SK-N-SH (cell line): ENCODE results near the gene STK39.

Experiments
- CTCF ChIP-seq: fragments of 200-600 bp; sonication (generic); IDR thresholded peaks from 2 replicates; pipeline ENCODE4 v1.6.1; 2017; ENCODE audit warnings: antibody characterized with exemption, mild to moderate bottlenecking, moderate library complexity
- EP300 ChIP-seq, 2 experiments: IDR thresholded peaks; 2 replicates each; pipeline versions ENCODE4 v1.4.0 to v1.6.1; 2012; ENCODE audit warnings: borderline replicate concordance in 1 of 2, low read depth in 1 of 2, low read length in 1 of 2
- GABPA ChIP-seq: IDR thresholded peaks from 2 replicates; pipeline ENCODE4 v1.4.0; 2012; ENCODE audit warnings: low read depth, mild to moderate bottlenecking
- GATA2 ChIP-seq: sonication (generic); formaldehyde crosslinking; IDR thresholded peaks from 2 replicates; pipeline ENCODE4 v1.5.0; 2020; ENCODE audit warnings: mild to moderate bottlenecking, missing genetic modification reagents
- MXI1 ChIP-seq: IDR thresholded peaks from 2 replicates; pipeline ENCODE4 v1.6.1; 2012; ENCODE audit warnings: mild to moderate bottlenecking, low read depth, low read length, improper control_type of control experiment
- NRF1 ChIP-seq: IDR thresholded peaks from 2 replicates; pipeline ENCODE4 v1.6.1; 2012; ENCODE audit warnings: low read depth, mild to moderate bottlenecking, low read length
- RAD21 ChIP-seq: IDR thresholded peaks from 2 replicates; pipeline ENCODE4 v1.6.1; 2012; ENCODE audit warnings: mild to moderate bottlenecking, low read length
- REST ChIP-seq: IDR thresholded peaks from 2 replicates; pipeline ENCODE4 v1.6.1; 2012; ENCODE audit warnings: mild to moderate bottlenecking, low read depth, low read length, moderate library complexity
- RFX5 ChIP-seq: IDR thresholded peaks from 2 replicates; pipeline ENCODE4 v1.6.1; 2012; ENCODE audit warnings: mild to moderate bottlenecking, improper control_type of control experiment, low read length
- SIN3A ChIP-seq: IDR thresholded peaks from 2 replicates; pipeline ENCODE4 v1.6.1; 2012; ENCODE audit warnings: low read depth, mild to moderate bottlenecking, low read length, moderate library complexity, borderline replicate concordance
- TAF1 ChIP-seq: IDR thresholded peaks from 2 replicates; pipeline ENCODE4 v1.6.1; 2012; ENCODE audit warnings: low read depth, mild to moderate bottlenecking, low read length, moderate library complexity, borderline replicate concordance
- USF2 ChIP-seq: fragments of 150-350 bp; IDR thresholded peaks from 2 replicates; pipeline ENCODE4 v1.6.1; 2017; ENCODE audit warnings: antibody characterized with exemption, low read length, low read depth, borderline replicate concordance

GRCh38 chr2:168033966-168034365 is 213.4 kb downstream of the STK39 start:
- no peak for TF ChIP-seq CTCF
- TF ChIP-seq SIN3A: no peak
- TF ChIP-seq NRF1: no peak
- no peak for TF ChIP-seq REST
- no peak for TF ChIP-seq GABPA
- TF ChIP-seq TAF1: no peak
- no peak for TF ChIP-seq GATA2 (CRISPR knock-in tag)
- TF ChIP-seq MXI1: no peak
- no peak for TF ChIP-seq RFX5
- no peak for TF ChIP-seq EP300 (IDR thresholded peaks at IDR 0.05; ENCODE audit: borderline replicate concordance in 1 of 2, low read depth in 1 of 2, low read length in 1 of 2)
- no peak for TF ChIP-seq USF2
- TF ChIP-seq RAD21: no peak
